ENCODE results near the gene CR2.

The CR2 gene

GRCh38 chr1:207470927-207471326 lies 16.8 kb downstream of the CR2 start:
- TF ChIP-seq CTCF (IDR thresholded peaks at IDR 0.05), result no peak
- Histone ChIP-seq H3K4me3 (ENCODE audit: low read depth, low read length) (no peak overlapping the region), H2AFZ (no peak overlapping the region), H3K27ac (no peak overlapping the region), H3K9me3 (ENCODE audit: control insufficient read depth, low read length) (no peaks in the 10 kb centered on the region), H3K36me3 (ENCODE audit: control insufficient read depth, insufficient read depth, low read length) (no peaks in the 10 kb centered on the region), H3K4me2 (ENCODE audit: low read length) (no peak overlapping the region), H3K4me1 (no peaks in the 10 kb centered on the region), H3K9ac (no peak overlapping the region), H3K27me3 (ENCODE audit: control insufficient read depth, insufficient read depth, low read length) (no peaks in the 10 kb centered on the region), H3K79me2 (no peaks in the 10 kb centered on the region)

GRCh38 chr1:207474210-207474609 lies 20.1 kb downstream of the CR2 start:
- Histone ChIP-seq H3K4me2 (ENCODE audit: low read length) (no peak overlapping the region), H3K4me3 (ENCODE audit: low read depth, low read length) (no peak overlapping the region), H3K27me3 (ENCODE audit: control insufficient read depth, insufficient read depth, low read length) (no peaks in the 10 kb centered on the region), H2AFZ (no peak overlapping the region), H3K36me3 (ENCODE audit: control insufficient read depth, insufficient read depth, low read length) (no peaks in the 10 kb centered on the region), H3K4me1 (no peaks in the 10 kb centered on the region), H3K9ac (no peak overlapping the region), H3K27ac (no peak overlapping the region), H3K79me2 (no peaks in the 10 kb centered on the region), H3K9me3 (ENCODE audit: control insufficient read depth, low read length) (no peaks in the 10 kb centered on the region)
- TF ChIP-seq CTCF (IDR thresholded peaks at IDR 0.05), result no peak

- no peaks in the 10 kb centered on the region for H3K79me2 ChIP-seq
- H3K27ac ChIP-seq, result no peak overlapping the region
- H3K9ac ChIP-seq, result no peak overlapping the region
- no peaks in the 10 kb centered on the region for H3K9me3 ChIP-seq (ENCODE audit: control insufficient read depth, low read length)
- no peak overlapping the region for H3K4me2 ChIP-seq (ENCODE audit: low read length)
- TF ChIP-seq CTCF (IDR thresholded peaks at IDR 0.05), result no peak
- no peak overlapping the region for H3K4me3 ChIP-seq (ENCODE audit: low read depth, low read length)
- no peaks in the 10 kb centered on the region for H3K36me3 ChIP-seq (ENCODE audit: control insufficient read depth, insufficient read depth, low read length)
- H3K27me3 ChIP-seq (ENCODE audit: control insufficient read depth, insufficient read depth, low read length), result no peaks in the 10 kb centered on the region
- no peaks in the 10 kb centered on the region for H3K4me1 ChIP-seq
- no peak overlapping the region for H2AFZ ChIP-seq
Observed at GRCh38 chr1:207486198-207486597, 32.1 kb downstream of the CR2 start.

- no peaks in the 10 kb centered on the region for H3K36me3 ChIP-seq (ENCODE audit: control insufficient read depth, insufficient read depth, low read length)
- no peaks in the 10 kb centered on the region for H3K9me3 ChIP-seq (ENCODE audit: control insufficient read depth, low read length)
- H3K4me2 ChIP-seq (ENCODE audit: low read length), result no peak overlapping the region
- no peak overlapping the region for H2AFZ ChIP-seq
- H3K9ac ChIP-seq, result no peak overlapping the region
- no peak overlapping the region for H3K4me3 ChIP-seq (ENCODE audit: low read depth, low read length)
- no peaks in the 10 kb centered on the region for H3K27me3 ChIP-seq (ENCODE audit: control insufficient read depth, insufficient read depth, low read length)
- no peak overlapping the region for H3K27ac ChIP-seq
- H3K4me1 ChIP-seq, result no peaks in the 10 kb centered on the region
- TF ChIP-seq CTCF (IDR thresholded peaks at IDR 0.05), result no peak
- no peaks in the 10 kb centered on the region for H3K79me2 ChIP-seq
Observed at GRCh38 chr1:207487636-207488035, 33.5 kb downstream of the CR2 start.

GRCh38 chr1:207493212-207493611 lies 39.1 kb downstream of the CR2 start:
- H3K4me3 ChIP-seq (ENCODE audit: low read depth, low read length), result no peak overlapping the region
- TF ChIP-seq CTCF (IDR thresholded peaks at IDR 0.05), result no peak
- H3K4me2 ChIP-seq (ENCODE audit: low read length), result no peak overlapping the region
- no peak overlapping the region for H3K9ac ChIP-seq
- H3K9me3 ChIP-seq (ENCODE audit: control insufficient read depth, low read length), result no peaks in the 10 kb centered on the region
- no peaks in the 10 kb centered on the region for H3K27me3 ChIP-seq (ENCODE audit: control insufficient read depth, insufficient read depth, low read length)
- H3K36me3 ChIP-seq (ENCODE audit: control insufficient read depth, insufficient read depth, low read length), result no peaks in the 10 kb centered on the region
- no peak overlapping the region for H2AFZ ChIP-seq
- H3K27ac ChIP-seq, result no peak overlapping the region
- H3K79me2 ChIP-seq, result no peaks in the 10 kb centered on the region
- no peaks in the 10 kb centered on the region for H3K4me1 ChIP-seq

Data from parathyroid adenoma (tissue), 2 donors.